ENCODE measurements around the gene IL1RAP.

IL1RAP gene

DNA sequence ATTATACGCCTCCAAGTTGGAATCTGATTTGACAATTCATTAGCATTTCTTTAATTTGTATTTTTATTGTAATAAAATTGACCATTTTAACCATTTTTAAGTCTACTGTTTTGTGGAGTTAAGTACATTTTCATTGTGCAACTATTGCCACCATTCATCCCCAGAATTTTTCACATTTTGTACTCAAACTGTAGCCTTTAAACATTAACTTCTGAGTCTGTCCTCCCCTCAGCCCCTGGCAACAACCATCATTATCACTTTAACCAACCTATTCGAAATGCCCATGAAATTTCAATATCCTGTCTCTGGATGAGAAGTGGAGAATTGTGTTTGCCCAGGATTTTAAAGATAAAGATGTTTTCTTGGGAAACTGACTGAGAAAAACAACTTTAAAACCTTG is 27.7 kb downstream of the IL1RAP start:
- DNase-seq (ENCODE audit: low spot score), result no peak

DNA sequence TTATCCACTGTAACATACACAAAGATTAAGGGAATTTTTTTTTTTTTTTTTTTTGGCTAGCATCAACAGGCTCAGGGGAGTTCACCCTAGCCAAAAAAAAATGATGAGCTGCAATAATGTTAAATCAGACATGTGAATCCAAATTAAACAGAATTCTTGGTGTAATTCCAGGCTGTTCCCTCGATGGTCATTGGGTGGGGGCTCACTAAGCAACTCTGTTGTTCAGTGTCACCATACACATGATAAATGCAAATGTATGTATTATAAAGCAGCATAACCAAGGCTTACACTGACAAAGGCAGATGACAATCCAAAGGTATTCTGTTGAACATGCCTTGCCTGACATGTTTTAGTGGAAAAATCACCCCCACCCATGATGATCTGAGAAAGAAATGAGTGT is 29.0 kb downstream of the IL1RAP start:
- DNase-seq (ENCODE audit: low spot score), result no peak

DNA sequence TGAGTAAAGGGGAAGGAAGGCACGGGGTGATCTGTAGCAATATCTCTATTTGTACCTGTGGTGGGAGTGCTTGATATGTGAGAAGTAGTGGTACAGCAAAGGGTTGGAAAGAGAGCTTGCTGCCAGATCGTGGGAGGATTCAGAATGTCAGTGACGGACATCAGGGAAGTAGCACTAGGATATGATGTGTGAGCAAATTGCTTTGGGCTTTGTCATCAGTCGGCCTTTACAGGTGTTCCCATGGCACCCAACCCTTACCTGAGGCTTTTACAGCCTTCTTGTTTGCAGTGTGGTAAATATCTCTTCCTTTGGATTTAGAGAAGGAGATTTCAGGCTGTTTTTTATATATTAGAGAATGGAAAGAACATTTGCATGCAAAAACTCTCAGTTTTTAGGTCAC is 29.8 kb downstream of the IL1RAP start:
- no peak for DNase-seq (ENCODE audit: low spot score)

DNA sequence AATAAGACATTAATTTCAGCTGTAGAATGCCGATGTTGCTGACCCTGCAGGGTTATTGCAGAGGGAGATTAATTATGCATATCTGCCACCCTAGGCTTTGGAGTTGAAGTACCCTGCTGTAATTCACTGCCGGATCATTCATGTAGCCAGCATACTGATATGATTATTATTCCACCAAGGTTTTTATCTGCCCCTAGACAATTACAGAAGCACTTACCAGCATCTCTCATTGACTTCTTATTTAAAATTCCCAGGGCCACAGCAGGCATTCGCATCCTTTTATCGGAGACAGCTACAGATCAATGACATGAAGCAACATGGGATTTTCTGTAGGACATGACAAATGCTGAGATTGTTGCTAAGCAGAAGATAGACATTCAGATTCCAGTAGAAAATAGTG is 31.3 kb downstream of the IL1RAP start:
- no peak for DNase-seq (ENCODE audit: low spot score)

DNA sequence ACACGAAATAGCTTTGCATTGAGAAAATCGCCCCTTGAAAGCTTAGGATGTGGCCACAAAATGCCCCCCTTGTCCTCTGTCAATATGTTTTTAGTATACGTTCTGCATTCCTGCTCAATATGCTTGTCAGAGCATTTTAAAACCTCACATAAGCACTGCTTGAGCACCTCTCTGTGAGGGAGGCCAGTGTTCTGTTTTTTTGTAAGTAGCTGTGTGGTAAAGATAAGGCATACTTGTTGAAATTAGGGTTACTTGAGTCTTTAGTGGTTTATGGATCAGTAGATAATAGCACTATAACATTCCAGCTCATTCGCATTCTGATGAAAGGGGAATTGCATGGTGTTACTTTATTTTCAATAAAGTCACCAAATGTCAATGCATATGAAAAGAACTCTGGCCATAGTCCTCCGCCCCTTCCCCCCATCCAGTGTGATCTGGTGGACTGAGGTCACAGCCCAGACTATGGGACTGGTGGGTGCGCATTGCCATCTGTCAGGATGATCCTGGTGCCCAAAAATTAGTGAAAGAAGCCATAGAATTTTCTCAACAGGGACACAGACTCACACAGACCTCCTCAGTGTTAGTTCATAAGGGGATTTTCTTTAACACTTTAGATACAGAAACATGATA is 33.1 kb downstream of the IL1RAP start:
- DNase-seq (ENCODE audit: low spot score), result no peak

DNA sequence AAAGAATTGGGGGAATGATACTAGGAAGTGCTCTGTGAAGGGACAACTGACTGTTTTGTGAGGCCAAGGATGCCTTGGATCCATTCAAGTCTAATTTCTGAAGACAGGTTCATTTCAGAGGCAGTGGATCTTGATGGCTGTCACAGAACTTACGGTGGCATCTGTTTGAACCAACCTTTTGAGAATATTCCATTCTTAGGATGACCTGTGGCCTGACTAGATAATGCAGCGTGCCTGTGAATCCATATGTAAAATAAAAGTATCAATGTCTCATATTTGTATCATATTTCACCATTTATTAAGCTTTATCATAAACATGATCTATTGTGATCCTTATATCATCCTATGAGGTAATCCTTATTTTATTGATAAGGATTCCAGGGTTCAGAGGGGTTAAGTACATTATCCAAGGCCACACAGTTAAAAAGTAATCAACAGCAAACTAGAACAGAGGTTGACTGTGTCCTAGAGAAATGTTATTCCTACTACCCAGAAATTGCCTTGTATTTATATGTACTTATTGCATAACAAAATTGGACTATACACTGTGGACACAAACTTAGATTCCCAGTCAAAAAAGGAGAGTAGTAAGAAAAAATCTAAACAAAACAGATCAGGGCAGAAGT is 34.3 kb downstream of the IL1RAP start:
- DNase-seq (ENCODE audit: low spot score), result no peak

DNA sequence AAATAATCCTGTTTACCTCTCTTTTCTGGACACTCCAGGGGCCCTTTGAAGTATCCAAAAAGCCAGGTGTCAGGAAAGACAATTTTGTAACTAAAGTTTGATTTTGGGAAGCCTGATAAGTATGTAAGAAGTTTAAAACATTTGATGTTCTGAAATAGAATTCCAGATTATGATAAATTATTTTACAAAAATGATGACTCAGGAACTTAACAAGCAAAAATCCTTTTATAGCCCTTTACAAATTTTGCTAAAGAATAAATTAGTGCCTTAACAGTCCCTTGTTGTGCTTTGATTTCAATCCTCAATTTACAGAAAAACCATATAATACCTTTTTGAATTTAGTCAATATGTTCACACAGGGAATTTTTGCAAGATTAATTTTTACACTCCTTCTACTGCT is 38.1 kb downstream of the IL1RAP start:
- no peak for DNase-seq (ENCODE audit: low spot score)

DNA sequence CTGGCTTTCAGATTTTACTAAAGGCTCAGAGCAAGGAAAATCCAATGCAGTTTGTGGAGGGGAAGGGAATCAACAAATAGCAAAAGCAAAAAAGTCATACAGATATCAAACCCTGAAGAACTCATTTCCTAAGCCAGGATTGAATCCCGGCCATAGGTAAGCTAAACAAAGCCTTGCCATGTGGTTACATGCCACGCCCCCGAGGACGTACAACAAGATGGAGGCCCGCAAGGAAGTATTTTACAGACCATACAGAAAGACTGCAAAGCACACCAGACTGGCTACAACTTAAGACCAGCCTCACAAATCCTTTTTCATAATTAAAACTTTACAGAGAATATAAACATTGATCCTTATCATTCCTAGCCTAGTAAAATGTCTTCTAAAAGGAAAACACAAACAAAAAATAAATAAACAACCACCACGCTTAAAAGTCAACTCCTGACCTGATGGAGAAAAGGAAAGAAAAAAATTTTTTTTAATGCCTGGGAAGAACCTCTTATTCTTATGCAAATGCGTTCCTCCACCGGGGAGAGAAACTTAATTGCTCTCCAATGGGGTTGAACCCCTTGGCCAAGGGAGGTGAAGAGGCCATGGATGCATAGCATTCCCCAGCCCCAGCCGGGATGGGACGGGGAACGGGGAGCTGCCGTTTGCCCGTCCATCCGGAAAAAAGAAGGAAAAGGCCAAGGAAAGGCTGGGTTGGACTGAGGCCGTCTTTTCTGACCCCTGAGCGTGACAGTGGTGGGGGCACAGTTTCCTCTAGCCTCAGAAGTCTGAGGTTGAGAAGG is 39.3 kb downstream of the IL1RAP start:
- no peak for DNase-seq (ENCODE audit: low spot score)

DNA sequence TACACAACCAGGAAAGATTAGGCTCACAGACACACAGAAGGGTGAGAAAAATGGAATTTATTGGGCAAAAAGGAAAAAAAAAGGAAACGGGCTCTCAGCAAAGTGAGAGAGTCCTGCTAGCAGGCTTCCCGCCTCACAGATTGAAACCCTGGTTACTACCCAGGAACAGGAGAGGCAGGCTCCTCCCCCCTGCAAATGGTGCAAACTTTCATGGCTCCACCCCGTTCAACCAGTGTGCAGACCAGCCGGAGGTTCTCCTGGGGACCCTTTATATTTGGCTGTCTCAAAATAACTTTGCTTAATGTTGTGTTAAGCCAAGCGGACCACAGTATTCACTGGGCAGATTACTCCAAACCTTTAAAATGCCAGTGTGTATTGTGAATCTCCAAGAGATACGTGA is 40.3 kb downstream of the IL1RAP start:
- DNase-seq (ENCODE audit: low spot score), result no peak

DNA sequence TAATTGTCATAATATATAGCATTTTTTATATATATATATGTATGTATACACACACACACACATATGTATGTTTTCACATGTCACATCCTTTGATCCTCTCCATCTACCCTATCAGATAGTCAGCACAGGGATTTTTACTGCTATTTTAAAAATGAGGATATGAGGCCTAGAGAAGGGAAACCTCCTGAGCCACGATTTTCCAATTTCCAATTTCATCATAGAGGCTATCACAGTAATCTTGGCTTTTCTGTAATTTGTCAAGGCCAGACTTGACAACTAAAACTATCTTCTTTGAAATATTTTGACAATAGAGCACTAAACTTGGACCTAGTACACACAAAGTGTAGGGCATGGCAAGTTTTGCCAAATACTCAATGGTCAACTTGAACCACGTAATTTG is 42.5 kb downstream of the IL1RAP start:
- DNase-seq (ENCODE audit: low spot score), result no peak

DNA sequence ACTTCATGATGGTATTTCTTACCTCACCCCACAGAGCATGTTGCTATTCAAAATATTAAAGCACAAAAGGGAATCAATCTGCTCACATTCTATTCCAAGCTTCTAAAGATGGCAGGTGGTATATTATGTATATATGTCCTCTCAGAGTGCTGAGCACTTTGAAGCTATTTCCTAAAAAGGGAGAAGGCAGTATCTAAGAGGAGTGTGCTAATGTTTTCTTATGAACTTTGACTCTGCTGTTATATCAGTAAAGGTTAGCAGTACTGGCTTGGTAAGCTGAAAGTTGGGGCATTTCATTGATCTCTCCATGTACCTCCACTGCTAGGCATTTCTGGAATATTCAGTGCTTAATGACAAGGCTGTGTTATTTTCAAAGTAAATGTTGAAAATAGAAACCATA is 43.4 kb downstream of the IL1RAP start:
- no peak for DNase-seq (ENCODE audit: low spot score)

DNA sequence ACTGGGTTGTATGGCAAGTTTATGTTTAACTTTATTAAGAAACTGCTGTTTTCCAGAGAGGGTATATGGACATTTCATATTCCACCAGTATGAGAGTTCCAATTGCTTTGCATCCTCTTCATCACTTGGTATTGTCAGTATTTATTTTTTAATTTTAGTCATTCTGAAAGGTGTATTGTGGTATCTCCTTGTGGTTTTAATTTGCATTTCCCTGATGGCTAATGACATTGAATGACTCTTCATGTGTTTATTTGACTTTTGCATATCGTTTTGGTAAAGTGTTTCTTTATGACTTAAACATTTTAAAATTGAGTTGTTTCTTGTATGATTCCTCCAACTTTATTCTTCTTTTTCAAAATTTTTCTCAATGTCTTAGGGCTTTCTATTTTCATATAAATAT is 44.4 kb downstream of the IL1RAP start:
- no peak for DNase-seq (ENCODE audit: low spot score)

DNA sequence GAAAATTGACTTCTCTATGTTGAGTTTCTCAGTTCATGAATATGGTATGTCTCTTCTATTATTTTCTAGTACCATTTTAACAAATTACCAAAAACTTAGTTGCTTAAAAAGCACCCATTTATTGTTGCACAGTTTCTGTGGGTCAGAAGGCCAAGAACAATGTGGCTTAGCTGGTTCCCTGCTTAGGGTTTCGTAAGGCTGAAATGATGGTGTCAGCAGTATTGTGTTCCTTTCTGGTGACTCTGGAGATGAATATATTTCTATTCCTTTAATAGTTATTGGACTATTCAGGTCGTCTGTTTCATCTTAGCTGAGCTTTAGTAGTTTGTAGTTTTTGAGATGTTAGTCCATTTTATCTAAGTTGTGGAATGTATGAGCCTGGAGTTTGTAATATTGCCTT is 44.9 kb downstream of the IL1RAP start:
- no peak for DNase-seq (ENCODE audit: low spot score)

DNA sequence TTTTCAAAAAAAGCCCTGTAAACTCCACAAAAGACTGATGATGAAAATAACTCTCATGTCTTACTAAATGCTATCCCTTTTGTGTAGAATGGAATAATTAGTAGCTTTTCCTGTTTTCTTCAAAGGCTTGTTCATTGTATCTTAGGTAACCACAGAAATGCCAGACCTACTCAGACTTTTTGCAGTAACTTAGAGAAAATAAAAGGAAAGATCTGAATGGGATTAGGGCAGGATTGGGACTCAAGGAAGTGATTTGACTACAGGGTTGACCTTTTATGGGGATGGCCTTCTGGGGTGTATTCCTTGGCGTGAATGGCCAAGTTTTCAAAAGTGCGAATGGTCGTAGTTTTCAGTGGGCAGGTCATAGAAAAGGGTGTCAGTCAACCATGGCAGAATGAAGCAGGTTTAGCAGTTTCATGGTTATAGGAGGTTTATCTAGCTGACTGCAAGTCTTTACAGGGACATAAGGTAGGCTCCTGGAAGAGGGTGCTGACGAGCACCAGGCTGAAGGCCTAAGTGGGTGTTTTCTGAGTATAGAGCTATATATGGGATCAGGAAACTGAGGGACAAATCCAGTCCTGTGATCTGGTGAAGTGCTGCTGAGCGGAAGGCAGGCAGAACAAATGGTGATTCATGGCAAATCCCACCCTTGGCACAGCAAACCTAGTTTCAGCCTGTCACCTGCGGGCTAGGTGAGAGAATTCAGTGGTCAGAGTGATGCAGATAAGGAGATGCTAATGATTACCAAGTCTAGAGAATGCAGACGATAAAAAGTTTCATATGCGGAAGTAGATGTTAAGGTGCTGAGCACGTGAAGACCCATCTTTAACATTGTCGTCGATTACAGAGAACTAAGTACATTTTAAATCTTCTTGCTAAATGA is 46.4 kb downstream of the IL1RAP start:
- DNase-seq (ENCODE audit: low spot score), result no peak

DNA sequence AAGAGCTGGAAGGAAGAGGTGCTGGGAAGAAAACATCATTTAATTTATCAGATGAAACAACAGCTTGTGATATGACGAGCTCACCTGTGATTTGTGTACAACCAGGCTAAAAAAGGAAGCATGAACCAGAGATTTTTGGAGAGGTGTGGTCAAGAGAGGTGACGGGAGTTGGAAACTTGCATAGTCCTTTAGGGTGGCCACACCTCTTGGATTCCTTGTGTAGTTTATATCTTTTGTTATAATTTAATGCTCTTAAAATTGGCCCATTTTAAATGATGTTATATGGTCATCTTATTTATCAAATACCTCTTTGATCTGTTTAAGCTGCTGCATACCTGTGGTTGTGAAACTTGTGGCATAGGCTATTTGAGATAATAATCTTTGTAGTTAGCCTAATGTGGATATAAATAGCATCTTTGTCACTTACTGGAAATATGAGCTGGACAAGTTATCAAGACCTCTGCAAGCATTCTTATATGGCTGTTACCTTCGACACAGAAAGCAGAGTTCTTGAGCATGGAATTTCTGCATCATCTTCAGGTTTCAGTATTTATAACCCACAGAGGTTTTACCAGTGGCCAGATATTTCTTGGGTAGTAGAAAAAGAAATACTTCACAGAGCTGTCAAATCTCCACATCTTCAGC is 49.1 kb downstream of the IL1RAP start:
- DNase-seq (ENCODE audit: low spot score), result no peak

DNA sequence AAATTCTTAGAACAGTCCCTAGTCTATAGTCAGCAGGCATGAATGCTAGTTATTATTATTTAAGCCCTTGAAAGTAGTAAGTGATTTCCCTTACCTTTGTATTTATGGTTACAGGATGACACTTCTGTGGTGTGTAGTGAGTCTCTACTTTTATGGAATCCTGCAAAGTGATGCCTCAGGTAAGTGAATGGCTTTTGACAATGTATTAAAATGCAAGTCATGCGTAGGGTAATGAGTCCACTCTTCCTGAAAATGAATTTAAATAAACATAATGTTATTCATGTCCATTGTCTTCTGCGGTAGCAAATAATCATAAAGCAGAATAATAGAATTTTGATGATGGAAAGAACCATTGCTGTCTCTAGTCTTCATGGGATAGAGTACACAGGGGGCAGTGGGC is 50.3 kb downstream of the IL1RAP start:
- DNase-seq (ENCODE audit: low spot score), result no peak

DNA sequence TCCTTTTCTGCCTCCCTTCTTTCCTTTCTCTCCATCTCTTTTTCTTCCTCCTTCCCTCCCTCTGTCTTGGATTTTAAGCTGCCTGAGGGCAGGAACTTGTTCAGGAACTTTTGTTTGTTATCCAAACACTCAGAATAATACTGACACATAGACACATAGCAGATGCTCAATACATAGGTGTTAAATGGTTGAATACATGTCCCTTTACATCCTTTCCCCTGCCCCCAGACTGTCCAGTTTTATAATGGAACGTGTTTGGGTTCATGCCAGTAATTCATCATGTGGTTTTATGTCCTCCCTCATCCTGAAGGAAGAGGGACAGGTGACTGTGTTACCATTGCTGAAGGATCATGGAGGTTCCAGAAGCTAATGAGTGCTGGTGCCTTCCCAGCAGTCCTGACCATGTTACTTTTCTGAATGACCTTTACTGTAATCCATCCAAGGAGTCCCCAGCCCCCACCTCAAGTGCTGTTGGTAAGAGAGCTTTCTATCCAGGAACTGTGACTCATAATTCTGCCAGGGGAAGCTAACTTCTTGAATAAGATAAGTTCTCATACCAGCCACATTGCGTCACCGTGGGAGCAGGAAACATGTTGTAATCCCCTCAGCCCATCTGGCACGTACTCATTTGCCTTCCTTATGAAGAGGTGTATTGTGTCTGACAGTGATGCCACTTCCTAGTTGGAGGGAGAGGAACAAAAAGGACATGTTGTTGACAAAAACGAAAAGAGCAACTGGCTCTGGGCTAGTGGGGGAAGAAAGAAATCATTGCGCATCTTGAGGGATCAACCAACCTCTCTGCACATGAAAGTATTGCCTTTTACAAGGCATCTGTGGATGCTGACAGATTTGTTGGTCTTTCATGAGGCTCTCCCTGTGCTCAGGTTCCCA is 52.4 kb downstream of the IL1RAP start:
- DNase-seq (ENCODE audit: low spot score), result peak; percentile 17

DNA sequence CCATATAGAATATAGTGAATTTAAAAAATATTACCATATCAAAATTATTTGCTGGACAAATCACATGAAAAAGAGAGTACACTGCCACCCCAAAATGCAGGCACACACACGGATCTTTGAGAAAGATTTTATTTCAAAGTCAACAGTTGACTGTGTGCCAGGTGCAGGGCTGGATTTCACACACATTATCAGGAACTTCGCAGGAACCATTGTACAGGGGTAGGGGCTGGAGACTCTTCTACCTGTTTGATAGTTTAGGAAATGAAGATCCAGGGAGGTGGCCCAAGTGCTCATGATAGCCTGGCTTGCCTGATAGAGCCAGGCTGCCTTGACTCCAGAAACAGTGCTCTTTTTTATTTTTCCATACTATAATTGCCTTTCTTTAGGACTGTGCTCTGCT is 54.2 kb downstream of the IL1RAP start:
- DNase-seq (ENCODE audit: low spot score), result no peak

DNA sequence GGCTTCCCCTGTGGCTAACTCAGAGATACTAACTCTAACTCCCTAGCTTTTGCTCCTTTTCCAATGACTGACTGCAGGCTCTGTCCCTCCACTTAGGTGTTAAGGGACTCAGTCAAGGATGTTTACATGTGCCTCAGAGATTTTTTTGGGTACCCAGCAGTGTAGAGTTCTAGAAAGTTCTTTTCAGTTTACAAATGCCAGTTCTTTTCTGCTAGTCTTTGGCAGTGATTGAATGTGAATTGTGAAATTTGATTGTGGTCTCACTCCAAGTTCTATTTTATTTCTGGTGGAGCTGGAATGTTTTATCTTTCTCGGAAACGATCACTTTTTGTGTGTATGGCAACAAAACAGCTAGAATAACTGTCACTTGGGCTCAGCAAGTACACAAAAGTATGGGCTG is 60.6 kb downstream of the IL1RAP start:
- no peak for DNase-seq (ENCODE audit: low spot score)

DNA sequence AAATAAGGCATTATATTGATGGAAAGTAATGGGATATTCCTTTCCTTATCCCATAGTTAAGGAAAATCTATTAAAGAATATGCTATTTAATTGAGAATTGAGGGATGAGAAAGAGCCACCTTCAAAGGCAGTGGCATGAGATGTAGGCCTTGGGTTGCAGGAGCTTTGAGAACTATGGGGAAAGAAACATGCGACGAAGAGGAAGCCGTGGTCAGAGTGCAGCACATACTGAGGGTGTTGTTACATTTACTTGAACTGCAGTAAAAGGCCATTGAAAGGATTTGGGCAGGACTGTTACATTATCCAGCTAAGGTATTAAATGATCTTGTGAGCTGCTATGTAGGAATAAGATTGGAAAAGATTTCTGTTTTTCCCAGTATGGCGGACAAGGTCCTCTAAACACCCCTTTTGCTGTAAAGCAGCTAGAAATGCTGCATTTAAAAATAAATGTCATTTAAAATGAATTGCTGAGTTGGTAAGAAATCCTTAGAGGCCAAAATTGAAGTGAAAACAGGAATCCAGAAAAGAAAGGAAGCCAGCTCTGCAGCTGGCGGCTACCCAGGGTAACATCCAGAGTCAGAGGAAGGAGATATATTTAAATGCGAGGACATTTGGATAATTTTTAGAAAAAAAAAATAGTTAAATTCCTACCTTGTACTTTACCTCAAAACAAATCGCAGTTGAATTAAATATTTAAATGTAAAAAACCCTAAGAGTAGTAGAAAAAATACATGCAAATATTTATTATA is 61.7 kb downstream of the IL1RAP start:
- DNase-seq (ENCODE audit: low spot score), result no peak
